Stimulated activated effector memory CD8-positive, alpha-beta T cell treated with anti-CD3 and anti-CD28 coated beads, Interleukin-12 subunit alpha, Interleukin-12 subunit beta, amount 100 ng/mL, for 72 hours (primary cell): ENCODE measurements around the gene TYMS.
"Not testable (repeated sequence)": the region's sequence is repeated elsewhere in the genome, so short reads cannot be mapped to it uniquely, and the experiment has no call there.

Source experiments
- ATAC-seq: fragments of 150-1000 bp; cut with Tn5 transposase; 2 replicates; pipeline ENCODE4 v1.10.0; 2021
- DNase-seq, 2 donors: peaks; one replicate each; pipeline ENCODE4 v3.0.0; 2021 to 2022; ENCODE audit warnings: low spot score in 2 of 2
- H3K27ac Mint-ChIP-seq: one replicate; pipeline ENCODE4 v1.8.0; 2022; ENCODE audit warnings: mild to moderate bottlenecking, mixed read lengths
- H3K36me3 Mint-ChIP-seq: one replicate; pipeline ENCODE4 v1.8.0; 2022; ENCODE audit warnings: mild to moderate bottlenecking, mixed read lengths
- H3K4me1 Mint-ChIP-seq: one replicate; pipeline ENCODE4 v1.8.0; 2022; ENCODE audit warnings: mixed read lengths
- H3K4me3 Mint-ChIP-seq: one replicate; pipeline ENCODE4 v1.8.0; 2022; ENCODE audit warnings: mild to moderate bottlenecking, mixed read lengths
- H3K9me3 Mint-ChIP-seq: one replicate; pipeline ENCODE4 v1.8.0; 2022; ENCODE audit warnings: mixed read lengths

Gene TYMS

DNA sequence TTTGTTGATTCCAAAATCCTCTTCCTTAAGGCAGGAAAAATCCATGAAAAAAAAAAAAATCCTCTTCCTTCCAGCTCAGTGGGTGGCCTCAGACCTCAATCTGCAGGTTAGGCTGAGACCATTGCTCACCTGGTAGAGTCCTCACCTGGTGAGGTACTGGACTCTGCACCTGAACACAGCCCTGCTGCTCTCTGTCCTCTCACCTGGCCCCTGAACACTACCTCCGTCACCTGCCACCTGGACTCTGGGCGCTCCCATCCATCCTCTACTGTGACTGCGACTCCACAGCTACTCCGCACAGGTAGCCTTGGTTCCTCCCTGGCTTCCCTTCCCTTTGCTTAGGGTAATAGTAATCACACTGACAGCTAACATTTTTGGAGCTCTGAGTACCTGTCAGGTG lies 22.1 kb downstream of the TYMS start:
- peaks cover 40% of the 10 kb centered on the region for H3K4me1 Mint-ChIP-seq
- H3K4me3 Mint-ChIP-seq: no peak overlapping the region
- H3K9me3 Mint-ChIP-seq: no peaks in the 10 kb centered on the region
- ATAC-seq (no peak), DNase-seq (no peak)
- peak overlapping the region; percentile 93 for H3K27ac Mint-ChIP-seq
- H3K36me3 Mint-ChIP-seq: peaks cover 99% of the 10 kb centered on the region

- Mint-ChIP-seq H3K36me3 (peaks cover 99% of the 10 kb centered on the region), H3K4me3 (no peak overlapping the region), H3K27ac (peak overlapping the region; percentile 93), H3K9me3 (no peaks in the 10 kb centered on the region), H3K4me1 (peaks cover 40% of the 10 kb centered on the region)
- ATAC-seq: no peak
- DNase-seq: no peak
Observed at GRCh38 chr18:680392-680791, 22.9 kb downstream of the TYMS start.

DNA sequence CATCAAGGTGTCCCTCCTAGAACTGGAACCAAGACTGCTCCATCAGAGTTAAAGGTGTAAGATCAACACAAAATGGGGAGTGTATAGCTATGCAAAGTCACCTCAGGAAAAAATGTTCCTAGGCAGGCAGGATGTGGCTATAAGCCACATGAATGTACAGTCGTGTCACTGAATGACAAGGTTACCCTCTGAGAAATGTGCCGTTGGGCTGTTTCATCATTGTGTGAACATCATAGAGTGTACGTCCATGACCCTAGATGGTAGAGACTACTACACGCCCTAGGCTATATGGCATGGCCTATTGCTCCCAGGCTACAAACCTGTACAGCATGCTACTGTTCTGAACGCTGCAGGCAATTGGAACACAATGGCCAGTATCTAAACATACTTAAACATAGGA lies 24.5 kb downstream of the TYMS start:
- H3K4me3 Mint-ChIP-seq: peak overlapping the region; percentile 25
- ATAC-seq (peak; percentile 98), DNase-seq (peak; percentile 14 to 71)

GRCh38 chr18:682416-682815 lies 25.0 kb downstream of the TYMS start:
- Mint-ChIP-seq H3K4me3 (peak overlapping the region; percentile 25), H3K4me1 (peaks cover 42% of the 10 kb centered on the region), H3K27ac (peak overlapping the region; percentile 93), H3K36me3 (peaks cover 100% of the 10 kb centered on the region)
- not testable (repeated sequence) for DNase-seq, H3K9me3 Mint-ChIP-seq, ATAC-seq

More for the DNA sequence above, 24.5 kb downstream of the TYMS start:
- Mint-ChIP-seq H3K4me1 (peaks cover 40% of the 10 kb centered on the region), H3K27ac (peak overlapping the region; percentile 93), H3K9me3 (no peaks in the 10 kb centered on the region), H3K36me3 (peaks cover 99% of the 10 kb centered on the region)

DNA sequence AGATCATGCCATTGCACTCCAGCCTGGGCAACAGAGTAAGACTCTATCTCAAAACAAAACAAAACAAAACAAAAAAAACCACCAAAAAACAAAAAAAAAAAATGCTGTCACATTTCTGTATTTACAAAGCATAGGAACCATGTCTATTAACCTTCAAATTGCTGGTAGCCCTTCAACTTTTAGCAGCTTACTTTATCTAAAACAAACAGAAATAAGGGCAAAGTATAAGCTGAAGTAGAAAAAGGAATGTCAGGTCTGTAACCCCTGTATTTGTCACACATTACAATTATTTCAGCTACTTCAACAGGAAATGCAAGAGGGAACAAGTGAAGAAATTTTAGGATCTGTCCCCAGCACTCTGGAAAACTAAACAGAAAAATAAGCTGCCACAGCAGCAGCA lies 25.4 kb downstream of the TYMS start:
- Mint-ChIP-seq H3K4me3 (no peak overlapping the region), H3K27ac (peak overlapping the region; percentile 93), H3K4me1 (peaks cover 43% of the 10 kb centered on the region), H3K9me3 (no peaks in the 10 kb centered on the region), H3K36me3 (peaks cover 100% of the 10 kb centered on the region)
- no peak for ATAC-seq
- no peak for DNase-seq

- no peak for DNase-seq
- H3K9me3 Mint-ChIP-seq: no peaks in the 10 kb centered on the region
- peaks cover 37% of the 10 kb centered on the region for H3K4me1 Mint-ChIP-seq
- H3K4me3 Mint-ChIP-seq: no peak overlapping the region
- H3K27ac Mint-ChIP-seq: no peak overlapping the region
- H3K36me3 Mint-ChIP-seq: peaks cover 100% of the 10 kb centered on the region
- ATAC-seq: no peak
Observed at GRCh38 chr18:683531-683930, 26.1 kb downstream of the TYMS start.

GRCh38 chr18:685438-685837 lies 28.0 kb downstream of the TYMS start:
- no peak for DNase-seq
- H3K27ac Mint-ChIP-seq: peak overlapping the region; percentile 51

GRCh38 chr18:686339-687111 lies 29.1 kb downstream of the TYMS start:
- no peak overlapping the region for H3K4me3 Mint-ChIP-seq
- H3K36me3 Mint-ChIP-seq: peaks cover 96% of the 10 kb centered on the region
- ATAC-seq (no peak), DNase-seq (no peak)
- peak overlapping the region; percentile 51 for H3K27ac Mint-ChIP-seq
- no peaks in the 10 kb centered on the region for H3K9me3 Mint-ChIP-seq
- H3K4me1 Mint-ChIP-seq: peaks cover 24% of the 10 kb centered on the region

More at GRCh38 chr18:685438-685837, 28.0 kb downstream of the TYMS start:
- H3K36me3 Mint-ChIP-seq: peaks cover 100% of the 10 kb centered on the region
- peaks cover 30% of the 10 kb centered on the region for H3K4me1 Mint-ChIP-seq
- H3K9me3 Mint-ChIP-seq: no peaks in the 10 kb centered on the region
- H3K4me3 Mint-ChIP-seq: no peak overlapping the region
- no peak for ATAC-seq

DNA sequence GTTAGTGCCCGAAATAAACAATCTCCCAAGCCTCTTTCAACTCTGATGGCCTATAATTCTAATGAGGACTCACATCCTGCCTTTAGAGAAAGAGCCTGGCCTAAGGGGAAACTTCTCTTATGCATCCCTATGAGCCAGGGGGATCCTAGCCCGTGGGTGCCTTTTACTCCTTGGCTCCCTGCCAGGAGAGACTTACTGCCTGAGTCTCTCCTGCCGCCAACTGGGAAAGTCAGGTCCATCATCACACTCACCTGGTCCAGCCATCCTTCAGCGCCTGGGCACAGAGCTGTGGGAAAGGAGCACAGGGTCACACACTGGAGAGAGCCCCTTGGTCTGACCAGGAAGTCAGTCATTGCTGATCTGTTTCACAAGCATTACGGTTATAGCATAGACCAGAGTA lies 30.9 kb downstream of the TYMS start:
- H3K27ac Mint-ChIP-seq: no peak overlapping the region
- ATAC-seq (no peak), DNase-seq (no peak)
- H3K36me3 Mint-ChIP-seq: peaks cover 96% of the 10 kb centered on the region
- H3K4me1 Mint-ChIP-seq: peaks cover 8% of the 10 kb centered on the region
- no peaks in the 10 kb centered on the region for H3K9me3 Mint-ChIP-seq
- H3K4me3 Mint-ChIP-seq: no peak overlapping the region

GRCh38 chr18:692824-693223 lies 35.4 kb downstream of the TYMS start:
- no peak for ATAC-seq
- Mint-ChIP-seq H3K27ac (peak overlapping the region; percentile 75), H3K4me3 (no peak overlapping the region), H3K9me3 (no peaks in the 10 kb centered on the region), H3K36me3 (peaks cover 95% of the 10 kb centered on the region), H3K4me1 (no peaks in the 10 kb centered on the region)
- DNase-seq: no peak

- H3K27ac Mint-ChIP-seq: peak overlapping the region; percentile 75
- H3K4me3 Mint-ChIP-seq: no peak overlapping the region
Observed at GRCh38 chr18:693466-694187, 36.2 kb downstream of the TYMS start.

DNA sequence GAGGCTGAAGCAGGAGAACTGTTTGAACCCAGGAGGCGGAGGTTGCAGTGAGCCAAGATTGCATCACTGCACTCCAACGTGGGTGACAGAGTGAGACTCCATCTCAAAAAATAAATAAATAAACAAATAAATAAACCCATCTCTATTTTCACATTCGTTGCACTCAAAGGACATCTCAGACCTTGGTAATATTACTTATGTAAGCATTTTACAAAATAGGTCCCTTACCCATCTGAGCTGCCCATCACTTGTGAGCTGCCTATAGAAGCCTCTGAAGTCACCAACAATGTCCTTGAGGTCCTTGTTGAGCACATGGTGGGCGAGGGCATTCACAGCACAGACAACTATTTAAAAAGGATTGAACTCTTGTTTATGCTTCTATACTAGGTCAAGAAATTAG lies 39.6 kb downstream of the TYMS start:
- no peaks in the 10 kb centered on the region for H3K9me3 Mint-ChIP-seq
- no peaks in the 10 kb centered on the region for H3K4me1 Mint-ChIP-seq

More at GRCh38 chr18:693466-694187, 36.2 kb downstream of the TYMS start:
- Mint-ChIP-seq H3K4me1 (no peaks in the 10 kb centered on the region), H3K36me3 (peaks cover 95% of the 10 kb centered on the region), H3K9me3 (no peaks in the 10 kb centered on the region)
- DNase-seq: no peak
- no peak for ATAC-seq

GRCh38 chr18:697800-698199 lies 40.3 kb downstream of the TYMS start:
- Mint-ChIP-seq H3K4me3 (no peak overlapping the region), H3K36me3 (peaks cover 99% of the 10 kb centered on the region), H3K9me3 (no peaks in the 10 kb centered on the region), H3K27ac (no peak overlapping the region), H3K4me1 (peaks cover 6% of the 10 kb centered on the region)
- DNase-seq: no peak
- no peak for ATAC-seq

More for the DNA sequence above, 39.6 kb downstream of the TYMS start:
- Mint-ChIP-seq H3K36me3 (peaks cover 99% of the 10 kb centered on the region), H3K27ac (no peak overlapping the region), H3K4me3 (no peak overlapping the region)
- DNase-seq: no peak
- no peak for ATAC-seq

DNA sequence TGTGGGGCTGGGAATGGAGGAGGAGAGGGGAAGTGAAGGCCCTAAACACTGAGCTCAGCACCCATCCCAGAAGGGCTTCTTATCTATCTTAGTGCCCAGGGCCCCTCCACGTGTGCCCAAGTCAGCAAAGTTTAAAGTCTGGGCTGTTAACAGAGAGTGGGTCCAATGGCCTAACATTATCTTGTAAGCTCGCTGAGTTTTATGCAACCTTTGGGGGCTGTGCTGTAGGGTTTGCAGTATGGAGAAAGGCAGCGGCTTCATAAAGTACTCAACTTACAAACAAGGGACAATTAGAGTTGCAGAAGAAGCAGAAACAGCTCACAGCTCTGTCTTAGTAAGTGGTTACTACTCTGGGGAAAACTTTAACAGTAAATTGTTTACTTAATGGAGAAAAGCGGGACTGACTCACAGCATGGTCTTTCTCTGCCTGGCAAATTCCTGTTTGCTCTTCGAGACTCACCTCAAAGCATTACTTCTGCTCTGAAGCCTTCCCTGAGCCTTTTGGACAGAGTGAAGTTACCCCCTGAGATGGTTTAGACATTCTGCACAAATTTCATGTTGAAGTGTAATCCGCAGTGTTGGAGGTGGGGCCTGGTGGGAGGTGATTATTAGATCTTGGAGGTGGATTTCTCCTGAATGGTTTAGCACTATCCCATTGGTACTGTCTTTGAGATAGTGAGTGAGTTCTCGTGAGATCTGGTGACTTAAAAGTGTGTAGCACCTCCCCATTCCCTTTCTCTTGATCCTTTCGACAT lies 45.9 kb downstream of the TYMS start:
- peaks cover 100% of the 10 kb centered on the region for H3K36me3 Mint-ChIP-seq
- ATAC-seq (peak; percentile 61), DNase-seq (no peak)
- H3K9me3 Mint-ChIP-seq: no peaks in the 10 kb centered on the region
- peaks cover 21% of the 10 kb centered on the region for H3K4me1 Mint-ChIP-seq
- H3K27ac Mint-ChIP-seq: peak overlapping the region; percentile 77
- H3K4me3 Mint-ChIP-seq: no peak overlapping the region

DNA sequence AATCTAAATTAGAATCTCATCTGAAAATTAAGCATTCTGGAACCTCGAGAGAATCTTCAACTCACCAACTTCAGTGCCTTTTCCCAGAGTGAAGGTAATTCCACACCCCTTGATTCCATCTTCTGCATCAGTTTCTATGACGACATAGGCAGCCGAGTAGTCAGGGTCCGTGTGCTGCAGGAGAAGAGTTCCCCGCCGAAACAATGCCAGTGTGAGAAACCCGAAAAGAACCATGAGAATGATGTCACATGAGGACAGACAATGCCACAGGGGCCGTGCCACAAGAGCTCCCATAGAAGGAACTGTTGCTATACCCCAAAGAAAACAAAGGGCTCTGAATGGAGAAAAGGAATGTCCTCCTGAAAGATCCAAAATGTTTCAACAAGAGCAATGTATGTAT lies 49.0 kb downstream of the TYMS start:
- Mint-ChIP-seq H3K36me3 (peaks cover 99% of the 10 kb centered on the region), H3K4me3 (no peak overlapping the region), H3K27ac (no peak overlapping the region), H3K4me1 (peaks cover 50% of the 10 kb centered on the region), H3K9me3 (no peaks in the 10 kb centered on the region)
- DNase-seq: no peak
- no peak for ATAC-seq
